ENCODE results near the gene IL3RA. TPM values are rescaled to one million over a fixed set of nuclear protein-coding genes. Genes with fewer than 3 reads are reported as not detected.
A peak's percentile ranks its signal among the peaks of the same experiment; 100 is the strongest.
"Not testable (repeated sequence)": the region's sequence is repeated elsewhere in the genome, so short reads cannot be mapped to it uniquely, and the experiment has no call there.

IL3RA gene
- total RNA-seq, 2 experiments from 2014 or later, result 0.60 to 0.61 TPM

- Mint-ChIP-seq H3K27me3 (ENCODE audit: low read depth) (no peaks in the 10 kb centered on the region), H3K4me1 (ENCODE audit: low read depth) (peaks cover 26% of the 10 kb centered on the region), H3K9me3 (ENCODE audit: insufficient read depth) (no peaks in the 10 kb centered on the region), H3K36me3 (ENCODE audit: low read depth) (peaks cover 33% of the 10 kb centered on the region), H3K27ac (no peak overlapping the region), H3K4me3 (no peak overlapping the region)
- ChIA-PET CTCF (no interaction called here), POLR2A (no interaction called here)
- DNase-seq (no peak), ATAC-seq (no peak)
These were observed 61.1 kb downstream of the IL3RA start for GRCh38 chrX:1397441-1398270.

GRCh38 chrX:1398431-1399340 is 62.1 kb downstream of the IL3RA start:
- H3K27ac Mint-ChIP-seq, result no peak overlapping the region
- peaks cover 20% of the 10 kb centered on the region for H3K4me1 Mint-ChIP-seq (ENCODE audit: low read depth)
- CTCF ChIA-PET, result no interaction called here
- H3K27me3 Mint-ChIP-seq (ENCODE audit: low read depth), result no peaks in the 10 kb centered on the region
- H3K9me3 Mint-ChIP-seq (ENCODE audit: insufficient read depth), result no peaks in the 10 kb centered on the region
- no peak for ATAC-seq
- peaks cover 32% of the 10 kb centered on the region for H3K36me3 Mint-ChIP-seq (ENCODE audit: low read depth)
- POLR2A ChIA-PET, result no interaction called here
- DNase-seq, result no peak
- no peak overlapping the region for H3K4me3 Mint-ChIP-seq

GRCh38 chrX:1400049-1400448 is 63.5 kb downstream of the IL3RA start:
- H3K36me3 Mint-ChIP-seq (ENCODE audit: low read depth), result peaks cover 27% of the 10 kb centered on the region
- CTCF ChIA-PET, result no interaction called here
- no peak overlapping the region for H3K27ac Mint-ChIP-seq
- no peak for ATAC-seq
- no peaks in the 10 kb centered on the region for H3K27me3 Mint-ChIP-seq (ENCODE audit: low read depth)
- H3K9me3 Mint-ChIP-seq (ENCODE audit: insufficient read depth), result no peaks in the 10 kb centered on the region
- peaks cover 8% of the 10 kb centered on the region for H3K4me1 Mint-ChIP-seq (ENCODE audit: low read depth)
- POLR2A ChIA-PET, result no interaction called here
- no peak for DNase-seq
- H3K4me3 Mint-ChIP-seq, result no peak overlapping the region

GRCh38 chrX:1400742-1401471 is 64.3 kb downstream of the IL3RA start:
- Mint-ChIP-seq H3K27ac (no peak overlapping the region), H3K4me3 (no peak overlapping the region), H3K4me1 (ENCODE audit: low read depth) (no peaks in the 10 kb centered on the region), H3K36me3 (ENCODE audit: low read depth) (peaks cover 19% of the 10 kb centered on the region), H3K9me3 (ENCODE audit: insufficient read depth) (no peaks in the 10 kb centered on the region), H3K27me3 (ENCODE audit: low read depth) (no peaks in the 10 kb centered on the region)
- ChIA-PET POLR2A (no interaction called here), CTCF (no interaction called here)
- ATAC-seq (peak; percentile 14), DNase-seq (no peak)

- Mint-ChIP-seq H3K27me3 (ENCODE audit: low read depth) (no peaks in the 10 kb centered on the region), H3K4me1 (ENCODE audit: low read depth) (no peaks in the 10 kb centered on the region), H3K4me3 (no peak overlapping the region), H3K36me3 (ENCODE audit: low read depth) (peaks cover 10% of the 10 kb centered on the region), H3K9me3 (ENCODE audit: insufficient read depth) (no peaks in the 10 kb centered on the region), H3K27ac (no peak overlapping the region)
- ATAC-seq (no peak), DNase-seq (no peak)
- ChIA-PET POLR2A (no interaction called here), CTCF (no interaction called here)
These were observed 65.2 kb downstream of the IL3RA start for GRCh38 chrX:1401611-1402430.

GRCh38 chrX:1403228-1403627 is 66.6 kb downstream of the IL3RA start:
- Mint-ChIP-seq H3K4me3 (no peak overlapping the region), H3K27ac (no peak overlapping the region), H3K4me1 (ENCODE audit: low read depth) (no peaks in the 10 kb centered on the region), H3K27me3 (ENCODE audit: low read depth) (no peaks in the 10 kb centered on the region), H3K36me3 (ENCODE audit: low read depth) (peaks cover 6% of the 10 kb centered on the region), H3K9me3 (ENCODE audit: insufficient read depth) (no peaks in the 10 kb centered on the region)
- CTCF ChIA-PET, result no interaction called here
- POLR2A ChIA-PET, result no interaction called here
- no peak for DNase-seq
- ATAC-seq, result no peak

- H3K9me3 Mint-ChIP-seq (ENCODE audit: insufficient read depth); H3K36me3 Mint-ChIP-seq (ENCODE audit: low read depth); DNase-seq; POLR2A ChIA-PET; H3K4me1 Mint-ChIP-seq (ENCODE audit: low read depth); H3K27me3 Mint-ChIP-seq (ENCODE audit: low read depth); H3K27ac Mint-ChIP-seq; ATAC-seq; H3K4me3 Mint-ChIP-seq; CTCF ChIA-PET: not testable (repeated sequence)
These were observed 67.3 kb downstream of the IL3RA start for GRCh38 chrX:1403867-1404266.

GRCh38 chrX:1405769-1406168 is 69.2 kb downstream of the IL3RA start:
- H3K36me3 Mint-ChIP-seq (ENCODE audit: low read depth); H3K9me3 Mint-ChIP-seq (ENCODE audit: insufficient read depth); H3K27me3 Mint-ChIP-seq (ENCODE audit: low read depth); DNase-seq; H3K4me1 Mint-ChIP-seq (ENCODE audit: low read depth); H3K27ac Mint-ChIP-seq; CTCF ChIA-PET; POLR2A ChIA-PET; H3K4me3 Mint-ChIP-seq; ATAC-seq: not testable (repeated sequence)

- ChIA-PET CTCF (no interaction called here), POLR2A (no interaction called here)
- H3K4me1 Mint-ChIP-seq (ENCODE audit: low read depth), result no peaks in the 10 kb centered on the region
- no peak overlapping the region for H3K27ac Mint-ChIP-seq
- H3K9me3 Mint-ChIP-seq (ENCODE audit: insufficient read depth), result no peaks in the 10 kb centered on the region
- H3K36me3 Mint-ChIP-seq (ENCODE audit: low read depth), result peaks cover 9% of the 10 kb centered on the region
- H3K27me3 Mint-ChIP-seq (ENCODE audit: low read depth), result no peaks in the 10 kb centered on the region
- ATAC-seq, result no peak
- no peak overlapping the region for H3K4me3 Mint-ChIP-seq
- DNase-seq, result no peak
These were observed 70.5 kb downstream of the IL3RA start for GRCh38 chrX:1407035-1407434.

GRCh38 chrX:1411326-1411725 is 74.7 kb downstream of the IL3RA start:
- ChIA-PET POLR2A (no interaction called here), CTCF (no interaction called here)
- H3K4me3 Mint-ChIP-seq, result no peak overlapping the region
- ATAC-seq (no peak), DNase-seq (no peak)
- H3K9me3 Mint-ChIP-seq (ENCODE audit: insufficient read depth), result no peaks in the 10 kb centered on the region
- peaks cover 33% of the 10 kb centered on the region for H3K36me3 Mint-ChIP-seq (ENCODE audit: low read depth)
- no peaks in the 10 kb centered on the region for H3K4me1 Mint-ChIP-seq (ENCODE audit: low read depth)
- H3K27me3 Mint-ChIP-seq (ENCODE audit: low read depth), result no peaks in the 10 kb centered on the region
- H3K27ac Mint-ChIP-seq, result no peak overlapping the region

- H3K9me3 Mint-ChIP-seq (ENCODE audit: insufficient read depth), result no peaks in the 10 kb centered on the region
- H3K27ac Mint-ChIP-seq, result no peak overlapping the region
- peaks cover 33% of the 10 kb centered on the region for H3K36me3 Mint-ChIP-seq (ENCODE audit: low read depth)
- ChIA-PET POLR2A (no interaction called here), CTCF (no interaction called here)
- no peak for DNase-seq
- no peaks in the 10 kb centered on the region for H3K27me3 Mint-ChIP-seq (ENCODE audit: low read depth)
- no peaks in the 10 kb centered on the region for H3K4me1 Mint-ChIP-seq (ENCODE audit: low read depth)
- no peak for ATAC-seq
- H3K4me3 Mint-ChIP-seq, result no peak overlapping the region
These were observed 76.1 kb downstream of the IL3RA start for GRCh38 chrX:1412551-1413161.

All from activated CD8-positive, alpha-beta T cell treated with anti-CD3 and anti-CD28 coated beads, Interleukin-2, amount 10 ng/mL, durations not matched to agents 7 days and 5 days (primary cell).